HUDEP-2 (cell line): ENCODE measurements around the gene EXOC4.
A peak's percentile ranks its signal among the peaks of the same experiment; 100 is the strongest.

ENCODE experiments used
- DNase-seq, 76 experiments: peaks; one replicate each; lab custom pipeline; 2025; ENCODE audit not compliant: unreplicated experiment in 76 of 76; lab: John Stamatoyannopoulos, UW

The EXOC4 gene

DNA sequence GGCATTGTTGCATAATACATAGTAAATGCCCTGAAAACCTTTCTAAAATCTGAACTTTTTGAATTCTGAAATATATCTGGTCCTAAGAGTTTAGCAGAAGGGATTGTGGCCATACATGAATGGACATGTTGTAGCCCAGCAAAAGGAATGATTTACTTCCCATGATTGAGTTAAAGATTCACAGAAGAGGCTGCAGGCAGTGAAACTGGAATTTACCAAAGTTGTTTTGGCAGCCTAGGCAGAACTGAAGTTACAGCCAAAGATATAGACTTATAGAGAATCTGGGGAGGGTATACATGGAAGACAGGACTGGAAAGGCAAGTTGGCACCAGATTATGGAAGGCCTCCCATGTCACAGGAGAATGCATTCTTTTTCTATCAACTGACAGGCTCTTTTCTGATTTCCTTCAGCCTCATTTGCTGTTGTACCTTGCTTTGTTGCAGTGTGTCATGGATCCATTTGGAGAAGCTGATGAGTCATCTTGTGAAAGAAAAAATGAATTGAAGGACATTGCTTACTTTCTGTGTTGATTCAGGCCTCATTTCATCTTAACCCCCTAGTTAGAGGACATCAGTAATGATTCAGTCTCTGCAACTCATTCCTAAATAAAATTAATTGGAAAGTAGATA lies 518.1 kb downstream of the EXOC4 start:
- DNase-seq, result no peak

GRCh38 chr7:133771788-133772419 lies 519.0 kb downstream of the EXOC4 start:
- DNase-seq, result no peak

DNA sequence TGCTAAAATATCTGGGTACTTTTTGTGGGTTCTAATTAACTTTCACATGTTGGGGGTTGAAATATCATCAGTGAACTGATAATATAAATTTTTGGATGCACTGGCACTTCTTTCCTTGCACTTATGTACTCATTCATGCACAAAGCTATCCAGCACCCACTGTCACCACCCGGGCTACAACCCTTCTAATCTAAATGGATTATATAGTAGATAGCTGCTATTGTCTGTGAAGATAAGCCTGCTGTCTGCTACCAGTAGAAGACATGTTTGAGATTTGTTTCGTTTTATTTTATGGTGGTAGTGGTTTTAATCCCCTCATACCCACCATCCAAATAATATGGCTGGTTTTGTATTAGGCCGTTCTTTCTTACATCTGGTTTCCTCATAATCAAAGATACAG lies 520.7 kb downstream of the EXOC4 start:
- DNase-seq, result no peak

GRCh38 chr7:133775201-133775600 lies 522.3 kb downstream of the EXOC4 start:
- DNase-seq, result no peak

DNA sequence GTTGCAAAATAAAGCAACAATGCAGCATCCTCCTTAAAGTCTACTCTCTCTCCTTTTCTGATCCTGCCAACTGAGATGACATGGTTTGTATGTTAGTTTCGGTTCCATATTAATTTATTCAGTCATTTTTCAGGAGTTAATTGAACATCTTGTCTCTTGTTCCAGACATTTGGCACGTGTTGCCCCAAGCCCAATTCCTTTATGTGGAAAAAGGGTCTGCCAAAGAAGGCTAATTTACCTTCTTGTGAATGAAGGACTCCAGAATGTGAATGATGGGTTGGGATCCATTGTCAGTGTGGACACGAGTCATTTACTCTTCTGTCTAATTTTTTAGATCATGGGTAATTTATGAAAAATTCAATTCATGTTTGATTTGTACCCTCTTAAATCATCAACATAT lies 523.4 kb downstream of the EXOC4 start:
- DNase-seq, result no peak

DNA sequence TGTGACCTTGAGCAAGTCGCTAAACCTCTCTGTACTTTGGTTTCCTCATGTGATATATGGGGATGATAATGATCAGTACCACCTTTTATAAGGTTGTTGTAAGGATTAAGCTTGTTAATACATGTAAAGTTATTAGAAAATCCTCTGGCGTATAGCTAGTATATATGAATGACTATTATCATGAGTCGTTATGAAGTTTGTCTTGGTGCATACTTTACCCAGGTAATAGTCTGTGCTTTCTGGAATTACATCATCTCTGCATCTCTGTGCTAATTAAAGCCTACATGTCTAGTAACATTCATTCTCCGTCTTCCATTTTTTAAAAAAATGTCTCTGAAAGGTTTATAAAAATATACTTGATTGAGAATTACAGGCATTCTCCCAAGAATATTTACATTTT lies 524.8 kb downstream of the EXOC4 start:
- no peak for DNase-seq

- DNase-seq, result no peak
These were observed 525.6 kb downstream of the EXOC4 start for GRCh38 chr7:133778472-133778871.

DNA sequence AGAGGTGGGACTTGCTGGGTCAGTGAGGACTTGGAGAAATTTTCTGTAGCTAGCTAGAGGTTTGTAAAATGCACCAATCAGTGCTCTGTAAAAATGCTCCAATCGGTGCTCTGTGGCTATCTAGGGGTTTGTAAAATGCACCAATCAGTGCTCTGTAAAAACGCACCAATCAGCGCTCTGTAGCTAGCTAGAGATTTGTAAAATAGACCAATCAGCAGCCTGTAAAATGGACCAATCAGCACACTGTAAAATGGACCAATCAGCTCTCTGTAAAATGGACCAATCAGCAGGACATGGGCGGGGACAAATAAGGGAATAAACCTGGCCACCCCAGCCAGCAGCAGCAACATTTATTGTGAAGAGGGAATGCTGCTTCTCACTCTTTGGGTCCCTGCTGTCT lies 526.7 kb downstream of the EXOC4 start:
- peak in 1 of 76 experiments; percentile 3 for DNase-seq

DNA sequence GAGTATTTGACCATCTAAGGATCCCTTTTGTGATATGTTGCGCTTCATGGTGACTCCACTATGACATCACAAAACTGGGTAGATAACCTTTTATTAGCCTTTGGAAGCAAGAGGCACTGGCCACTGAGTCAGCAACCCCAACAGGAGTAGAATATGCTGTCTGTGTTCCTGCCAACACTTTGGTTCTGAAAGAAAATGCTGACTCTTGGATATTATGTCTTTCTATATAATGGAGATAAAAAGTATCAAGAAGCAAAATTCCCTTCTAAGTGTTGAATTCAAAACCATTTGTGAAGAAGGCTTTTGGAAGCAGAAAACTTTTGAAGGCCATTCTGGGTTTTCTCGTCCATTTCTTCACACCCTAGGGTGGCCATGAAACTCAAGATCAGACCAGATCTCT lies 528.0 kb downstream of the EXOC4 start:
- no peak for DNase-seq

- no peak for DNase-seq
These were observed 528.7 kb downstream of the EXOC4 start for GRCh38 chr7:133781486-133782090.

DNA sequence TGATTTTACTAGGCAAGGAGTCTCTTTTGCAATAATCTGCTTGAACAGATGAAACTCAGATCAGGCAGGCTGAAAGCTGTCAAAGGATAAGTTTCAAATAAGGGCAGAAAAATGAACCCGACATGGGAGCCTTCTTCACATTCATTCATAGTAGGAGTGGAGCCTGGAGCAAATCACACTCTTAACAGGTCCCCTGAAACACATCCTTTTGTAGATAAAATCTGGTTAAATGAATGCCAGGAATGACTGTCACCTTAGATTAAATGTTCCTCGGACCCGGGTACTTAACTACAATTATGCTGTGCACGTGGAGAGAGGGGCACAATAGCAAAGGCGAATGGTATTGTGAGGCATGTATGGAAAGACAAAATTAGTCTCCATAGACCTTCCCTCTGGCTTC lies 529.6 kb downstream of the EXOC4 start:
- no peak for DNase-seq

DNA sequence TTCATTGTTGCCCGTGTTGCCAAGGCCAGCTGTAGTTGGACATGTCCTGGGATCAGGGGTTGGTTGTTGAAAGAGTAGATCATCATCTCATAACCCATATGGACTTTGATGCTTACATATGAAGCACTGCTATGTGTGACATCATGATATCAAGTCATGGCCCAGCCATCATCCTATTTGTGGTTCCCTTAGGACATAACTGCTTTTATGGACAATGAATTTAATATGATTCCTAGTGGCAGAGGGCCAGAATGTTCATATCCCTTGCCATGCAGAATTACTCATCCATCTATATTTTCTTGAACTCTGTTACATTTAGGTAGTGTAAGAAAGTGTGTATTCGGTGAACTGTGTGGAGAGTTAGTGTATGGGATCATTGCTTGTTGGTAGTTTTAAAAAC lies 530.4 kb downstream of the EXOC4 start:
- no peak for DNase-seq

DNA sequence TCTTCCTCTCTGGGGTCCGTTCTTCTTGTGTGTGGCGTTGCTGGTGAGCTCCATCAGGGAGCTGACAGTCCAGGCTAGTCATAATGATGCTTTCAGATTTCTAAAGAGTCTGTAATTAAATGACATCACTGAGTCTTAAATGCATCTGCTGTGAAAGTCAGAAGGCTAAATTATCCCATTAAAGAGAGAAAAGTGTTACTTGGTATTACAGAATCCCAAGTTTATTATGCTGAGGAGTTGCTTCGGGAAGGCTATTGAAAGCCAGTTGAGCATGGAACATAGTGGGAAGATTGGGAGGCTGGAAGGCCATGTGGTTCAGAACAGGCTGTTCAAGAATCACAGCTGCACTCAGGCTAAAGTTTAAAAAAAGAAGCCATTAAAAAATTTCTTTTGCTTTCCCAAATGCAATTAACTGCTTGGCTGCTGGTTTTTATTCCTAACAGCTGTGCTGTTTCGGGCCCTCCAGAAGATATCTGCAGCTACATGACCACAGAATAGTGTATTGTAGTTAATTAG lies 531.7 kb downstream of the EXOC4 start:
- DNase-seq, result no peak

GRCh38 chr7:133786401-133786937 lies 533.6 kb downstream of the EXOC4 start:
- DNase-seq, result no peak

DNA sequence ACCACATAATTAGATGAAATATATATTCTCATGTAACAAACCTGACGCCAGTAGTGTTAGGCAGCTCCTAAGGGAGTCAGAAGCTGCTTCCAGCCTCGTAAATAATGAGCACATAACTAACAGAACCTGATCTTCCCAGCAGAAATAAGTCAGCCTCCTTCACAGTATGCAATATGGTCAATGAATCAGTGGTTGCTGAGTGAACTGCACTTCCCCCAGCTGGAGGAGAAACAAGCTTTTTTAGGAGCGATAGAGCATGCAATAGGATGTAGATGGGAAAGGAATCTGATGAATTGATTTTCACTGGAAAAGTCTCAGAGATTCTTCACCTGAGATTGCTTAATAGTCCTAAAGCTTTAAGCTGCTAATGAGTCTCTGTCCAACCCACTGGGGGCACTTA lies 537.1 kb downstream of the EXOC4 start:
- DNase-seq, result no peak

DNA sequence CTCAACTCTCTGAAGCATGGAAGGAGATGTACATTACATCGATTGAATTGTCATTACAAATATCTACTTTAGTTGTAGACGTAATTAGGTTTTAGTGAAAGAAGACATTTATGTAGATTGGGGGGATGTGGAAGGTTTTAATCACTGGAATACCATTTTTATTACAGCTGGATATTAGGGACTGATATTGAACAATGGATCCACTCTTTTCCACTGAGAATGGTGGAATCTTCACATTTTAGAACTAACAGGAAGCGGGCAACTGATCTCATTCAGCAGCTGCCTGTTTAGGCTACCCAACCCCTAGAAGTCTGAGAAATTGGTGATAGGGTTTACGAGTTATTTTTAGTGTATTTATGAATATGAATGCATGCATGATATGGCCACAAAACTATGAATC lies 538.0 kb downstream of the EXOC4 start:
- DNase-seq, result no peak

GRCh38 chr7:133794479-133794878 lies 541.6 kb downstream of the EXOC4 start:
- no peak for DNase-seq

DNA sequence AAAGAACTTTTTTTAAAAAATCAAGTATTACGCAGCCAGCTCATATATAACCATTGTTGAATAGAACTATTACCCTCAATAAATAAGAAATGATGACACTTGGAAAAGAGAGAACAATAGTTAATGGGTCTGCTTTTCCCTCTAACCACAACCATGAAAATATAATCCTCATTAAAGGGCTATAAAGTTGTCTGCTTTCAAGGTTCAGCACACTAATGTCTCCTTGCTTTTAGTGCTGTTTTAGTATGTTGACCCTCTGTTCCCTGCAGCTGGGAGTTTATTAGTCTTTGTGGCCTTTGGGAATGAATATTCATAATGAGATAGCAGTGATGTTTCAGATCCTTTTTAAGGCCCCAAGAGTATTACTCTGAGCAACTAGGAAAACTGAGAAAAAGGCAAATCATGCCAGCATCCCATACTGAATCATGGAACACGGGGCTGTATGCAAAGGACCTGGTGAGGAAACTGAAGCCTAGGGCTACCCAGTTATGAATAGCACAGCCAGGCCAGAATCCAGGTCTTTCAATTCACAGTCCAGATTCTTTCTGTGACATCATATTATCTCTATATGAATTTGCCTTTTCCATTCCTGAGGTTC lies 542.3 kb downstream of the EXOC4 start:
- DNase-seq, result no peak

- DNase-seq, result no peak
These were observed 544.2 kb downstream of the EXOC4 start for GRCh38 chr7:133796782-133797745.

DNA sequence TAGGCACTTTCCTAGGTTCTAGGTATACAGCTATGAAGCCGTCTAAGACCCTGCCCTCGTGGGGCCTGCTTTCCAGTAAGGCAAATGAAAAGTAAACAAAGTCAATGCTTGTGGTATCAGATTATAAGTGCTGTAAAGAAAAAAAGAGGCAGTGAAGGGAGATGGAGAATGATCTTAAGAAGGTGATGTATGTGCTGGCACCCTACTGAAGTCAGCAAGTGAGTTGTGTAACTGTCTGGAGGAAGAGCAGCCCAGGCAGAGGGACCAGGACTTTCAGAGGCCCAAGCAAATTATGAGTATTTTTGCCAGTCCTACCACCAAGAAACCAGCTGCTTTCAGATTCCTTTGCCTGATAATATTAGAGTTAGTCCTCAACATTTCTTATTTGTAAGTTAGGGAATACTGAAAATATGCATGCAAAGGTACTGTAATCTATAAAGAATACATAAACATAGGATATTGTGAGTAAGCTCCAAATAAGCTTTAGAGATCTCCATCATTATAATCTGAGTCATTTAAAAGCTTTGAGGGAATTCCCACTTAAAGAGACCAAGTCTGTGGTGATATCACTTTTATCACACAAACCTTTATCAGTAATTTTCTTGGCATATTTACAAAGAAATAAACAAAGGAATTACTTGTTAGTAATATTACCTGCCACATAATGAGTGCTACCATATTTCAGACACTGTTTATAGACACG lies 545.1 kb downstream of the EXOC4 start:
- DNase-seq, result no peak
